ENCODE data around the gene ANXA9.

DNA sequence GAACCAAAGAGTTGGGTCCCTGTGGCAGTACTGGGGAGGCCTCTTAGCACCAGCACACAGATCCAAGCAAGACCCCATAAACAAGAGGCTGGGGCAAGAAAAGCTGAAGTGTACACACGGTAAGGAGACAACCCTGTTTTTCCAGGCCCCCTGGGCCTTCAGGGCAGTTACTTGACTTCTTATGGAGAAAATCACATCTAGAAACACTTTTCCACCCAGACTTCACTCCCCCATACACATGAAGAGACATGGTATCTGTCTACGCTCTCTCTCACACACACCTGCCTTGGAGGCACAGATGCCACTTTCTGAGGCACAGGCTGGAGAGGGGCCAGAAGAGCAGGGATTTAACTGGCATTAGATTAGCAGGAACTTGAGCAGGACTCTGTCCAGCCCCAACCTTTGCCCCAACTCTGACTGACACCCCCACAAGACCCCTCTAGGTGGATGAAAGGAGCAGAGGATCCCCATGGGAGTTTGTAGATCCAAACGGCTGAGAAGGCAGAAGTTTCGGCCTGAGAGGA is 9.6 kb upstream of the ANXA9 start:
- TF ChIP-seq, protein P1, sequence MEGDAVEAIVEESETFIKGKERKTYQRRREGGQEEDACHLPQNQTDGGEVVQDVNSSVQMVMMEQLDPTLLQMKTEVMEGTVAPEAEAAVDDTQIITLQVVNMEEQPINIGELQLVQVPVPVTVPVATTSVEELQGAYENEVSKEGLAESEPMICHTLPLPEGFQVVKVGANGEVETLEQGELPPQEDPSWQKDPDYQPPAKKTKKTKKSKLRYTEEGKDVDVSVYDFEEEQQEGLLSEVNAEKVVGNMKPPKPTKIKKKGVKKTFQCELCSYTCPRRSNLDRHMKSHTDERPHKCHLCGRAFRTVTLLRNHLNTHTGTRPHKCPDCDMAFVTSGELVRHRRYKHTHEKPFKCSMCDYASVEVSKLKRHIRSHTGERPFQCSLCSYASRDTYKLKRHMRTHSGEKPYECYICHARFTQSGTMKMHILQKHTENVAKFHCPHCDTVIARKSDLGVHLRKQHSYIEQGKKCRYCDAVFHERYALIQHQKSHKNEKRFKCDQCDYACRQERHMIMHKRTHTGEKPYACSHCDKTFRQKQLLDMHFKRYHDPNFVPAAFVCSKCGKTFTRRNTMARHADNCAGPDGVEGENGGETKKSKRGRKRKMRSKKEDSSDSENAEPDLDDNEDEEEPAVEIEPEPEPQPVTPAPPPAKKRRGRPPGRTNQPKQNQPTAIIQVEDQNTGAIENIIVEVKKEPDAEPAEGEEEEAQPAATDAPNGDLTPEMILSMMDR (IDR thresholded peaks at IDR 0.05; ENCODE audit: low read length): no peak; the same call in 1 of the 2 replicates
- no peak for TF ChIP-seq EZH2 (IDR thresholded peaks at IDR 0.05; ENCODE audit: borderline replicate concordance, low read length)
